HepG2 (cell line): ENCODE data around the gene IKZF3. TPM values are rescaled to one million over a fixed set of nuclear protein-coding genes. Genes with fewer than 3 reads are reported as not detected.

Experiments
- HOXA3 ChIP-seq: sonication (generic); formaldehyde crosslinking; IDR thresholded peaks from 2 replicates; pipeline ENCODE4 v1.5.0; 2020; ENCODE audit warnings: missing genetic modification reagents
- IKZF1 ChIP-seq: fragments of 450-650 bp; IDR thresholded peaks from 2 replicates; pipeline ENCODE4 v1.7.1; 2016
- KAT7 ChIP-seq: IDR thresholded peaks from 2 replicates; pipeline ENCODE4 v1.6.1; 2018; ENCODE audit warnings: borderline replicate concordance, missing compliant biosample characterization
- PITX1 ChIP-seq: sonication (generic); formaldehyde crosslinking; IDR thresholded peaks from 2 replicates; pipeline ENCODE4 v1.5.1; 2020; ENCODE audit warnings: mild to moderate bottlenecking, missing genetic modification reagents
- SAP130 ChIP-seq: IDR thresholded peaks from 2 replicates; pipeline ENCODE4 v1.6.1; 2016; ENCODE audit warnings: low read depth
- TEAD3 ChIP-seq: optimal IDR thresholded peaks from 2 replicates; pipeline ENCODE3; 2016; ENCODE audit warnings: borderline replicate concordance
- TGIF2 ChIP-seq: IDR thresholded peaks from 2 replicates; pipeline ENCODE4 v1.6.1; 2016; ENCODE audit warnings: control low read depth, missing compliant biosample characterization
- ZNF558 ChIP-seq: sonication (generic); formaldehyde crosslinking; IDR thresholded peaks from 2 replicates; pipeline ENCODE4 v1.9.0; 2022; ENCODE audit warnings: mild to moderate bottlenecking, missing genetic modification reagents, borderline replicate concordance
- ZNF614 ChIP-seq: IDR thresholded peaks from 2 replicates; pipeline ENCODE4 v1.6.1; 2018; ENCODE audit warnings: missing biosample characterization, missing genetic modification reagents, inconsistent platforms, borderline replicate concordance
- ZNF710 ChIP-seq: sonication (generic); formaldehyde crosslinking; IDR thresholded peaks from 2 replicates; pipeline ENCODE4 v1.5.0; 2020; ENCODE audit warnings: mild to moderate bottlenecking, missing genetic modification reagents, borderline replicate concordance
- ZNF781 ChIP-seq: sonication (generic); formaldehyde crosslinking; IDR thresholded peaks from 2 replicates; pipeline ENCODE4 v1.5.1; 2020; ENCODE audit warnings: borderline replicate concordance, mild to moderate bottlenecking, missing genetic modification reagents; ENCODE audit errors: not compliant biosample characterization
- ZSCAN30 ChIP-seq: sonication (generic); formaldehyde crosslinking; IDR thresholded peaks from 2 replicates; pipeline ENCODE4 v1.5.0; 2020; ENCODE audit warnings: mild to moderate bottlenecking, missing genetic modification reagents
- polyA plus RNA-seq, 8 experiments: library from polyadenylated mRNA; depleted of rRNA in 3 of 8; stranded (reverse) in 7 of 8; unstranded in 1 of 8; fragments of >200 nt; fragmentation: Illumina TruSeq in 4 of 8; extraction: Trizol in 4 of 8; gene quantifications; 2 replicates each; pipeline versions ENCODE4 v1.2.1 to v1.2.3, GENCODE V29; 2011 to 2016; ENCODE audit warnings: low read depth in 4 of 8, missing spikeins in 1 of 8, mixed read lengths in 1 of 8; ENCODE audit not compliant: insufficient read depth in 1 of 8
- total RNA-seq, 5 experiments: library from RNA; depleted of rRNA; stranded (reverse); fragments of >200 nt; fragmentation: Illumina TruSeq; extraction: Trizol; gene quantifications; 2 replicates each; pipeline ENCODE4 v1.2.3, GENCODE V29; 2016; ENCODE audit warnings: low read depth in 1 of 5
- TF ChIP-seq, protein P1 (sequence below): sonication (generic); formaldehyde crosslinking; conservative IDR thresholded peaks from 2 replicates; pipeline ENCODE4 v1.4.0; 2020; ENCODE audit warnings: missing genetic modification reagents
- TF ChIP-seq, protein P2 (sequence below): sonication (generic); formaldehyde crosslinking; IDR thresholded peaks from 2 replicates; pipeline ENCODE4 v1.9.0; 2022; ENCODE audit warnings: low read depth, missing genetic modification reagents
- TF ChIP-seq, protein P3 (sequence below): sonication (generic); formaldehyde crosslinking; IDR thresholded peaks from 2 replicates; pipeline ENCODE4 v1.4.0; 2020; ENCODE audit warnings: mild to moderate bottlenecking, missing genetic modification reagents

Gene IKZF3
- total and polyA plus RNA-seq, 2 of the 13 experiments (the other 11 are each of a cell fraction or from before 2014, with no cell fraction given): not detected

DNA sequence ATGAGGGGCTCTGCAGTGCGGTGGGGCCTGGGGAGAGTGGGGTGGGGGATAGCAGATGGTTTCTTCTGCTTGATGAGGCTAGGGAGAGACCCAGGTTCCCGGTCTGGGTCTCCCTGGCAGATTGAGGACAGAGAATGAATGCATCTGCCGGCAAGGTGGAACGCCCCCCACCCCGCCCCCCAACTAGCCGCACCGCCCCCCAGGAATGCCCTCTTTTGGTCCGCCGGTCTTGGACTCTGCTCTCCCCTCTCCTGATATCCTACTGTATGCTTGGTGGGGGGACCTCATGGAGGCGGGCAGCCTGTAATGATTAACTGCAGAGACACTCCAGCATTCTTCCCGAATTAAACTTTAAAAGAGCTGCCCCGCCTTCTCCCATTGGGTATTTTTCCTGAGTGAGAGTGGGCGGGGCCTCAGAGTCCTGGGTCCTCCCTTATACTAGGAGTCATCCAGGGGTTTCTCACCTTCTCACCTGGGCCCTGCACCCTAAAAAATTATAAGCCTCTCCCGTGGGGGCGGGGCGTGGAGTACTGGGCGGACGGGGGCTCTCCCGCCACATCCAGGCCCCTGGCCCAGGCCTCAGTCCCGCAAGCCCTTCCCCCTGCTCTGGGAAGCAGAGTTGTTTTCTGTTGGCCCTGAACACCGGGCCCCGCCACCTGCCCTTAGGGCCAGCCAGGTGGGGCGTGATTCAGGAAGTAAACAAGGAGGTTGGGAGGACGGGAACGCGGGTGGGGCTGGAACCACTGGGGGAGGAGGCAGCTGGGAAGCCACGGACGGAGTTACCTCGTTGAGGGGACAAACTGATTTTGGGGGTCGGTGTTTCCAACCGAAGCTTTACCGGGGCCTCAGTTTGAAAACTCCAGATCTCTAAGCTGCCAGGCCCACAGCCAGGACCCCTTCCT is 124.9 kb downstream of the IKZF3 start (continued):
- TF ChIP-seq, protein P1, sequence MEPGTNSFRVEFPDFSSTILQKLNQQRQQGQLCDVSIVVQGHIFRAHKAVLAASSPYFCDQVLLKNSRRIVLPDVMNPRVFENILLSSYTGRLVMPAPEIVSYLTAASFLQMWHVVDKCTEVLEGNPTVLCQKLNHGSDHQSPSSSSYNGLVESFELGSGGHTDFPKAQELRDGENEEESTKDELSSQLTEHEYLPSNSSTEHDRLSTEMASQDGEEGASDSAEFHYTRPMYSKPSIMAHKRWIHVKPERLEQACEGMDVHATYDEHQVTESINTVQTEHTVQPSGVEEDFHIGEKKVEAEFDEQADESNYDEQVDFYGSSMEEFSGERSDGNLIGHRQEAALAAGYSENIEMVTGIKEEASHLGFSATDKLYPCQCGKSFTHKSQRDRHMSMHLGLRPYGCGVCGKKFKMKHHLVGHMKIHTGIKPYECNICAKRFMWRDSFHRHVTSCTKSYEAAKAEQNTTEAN (CRISPR knock-in tag): no peak; the same call in 1 of the 2 replicates
- no peak for TF ChIP-seq ZNF558 (CRISPR knock-in tag)
- TF ChIP-seq SAP130 (CRISPR knock-in tag): peak; percentile 95
- no peak for TF ChIP-seq ZSCAN30 (CRISPR knock-in tag)
- peak; percentile 77; the same call in 1 of the 2 replicates for TF ChIP-seq ZNF614 (CRISPR knock-in tag)
- TF ChIP-seq ZNF710 (CRISPR knock-in tag): peak; percentile 53; the same call in 1 of the 2 replicates
- peak; percentile 44 for TF ChIP-seq TEAD3 (CRISPR knock-in tag)
- TF ChIP-seq TGIF2 (CRISPR knock-in tag): no peak
- TF ChIP-seq KAT7 (CRISPR knock-in tag): peak; percentile 62
- TF ChIP-seq, protein P2, sequence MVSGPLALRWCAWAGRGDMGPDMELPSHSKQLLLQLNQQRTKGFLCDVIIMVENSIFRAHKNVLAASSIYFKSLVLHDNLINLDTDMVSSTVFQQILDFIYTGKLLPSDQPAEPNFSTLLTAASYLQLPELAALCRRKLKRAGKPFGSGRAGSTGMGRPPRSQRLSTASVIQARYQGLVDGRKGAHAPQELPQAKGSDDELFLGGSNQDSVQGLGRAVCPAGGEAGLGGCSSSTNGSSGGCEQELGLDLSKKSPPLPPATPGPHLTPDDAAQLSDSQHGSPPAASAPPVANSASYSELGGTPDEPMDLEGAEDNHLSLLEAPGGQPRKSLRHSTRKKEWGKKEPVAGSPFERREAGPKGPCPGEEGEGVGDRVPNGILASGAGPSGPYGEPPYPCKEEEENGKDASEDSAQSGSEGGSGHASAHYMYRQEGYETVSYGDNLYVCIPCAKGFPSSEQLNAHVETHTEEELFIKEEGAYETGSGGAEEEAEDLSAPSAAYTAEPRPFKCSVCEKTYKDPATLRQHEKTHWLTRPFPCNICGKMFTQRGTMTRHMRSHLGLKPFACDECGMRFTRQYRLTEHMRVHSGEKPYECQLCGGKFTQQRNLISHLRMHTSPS (CRISPR knock-in tag): no peak; the same call in 1 of the 2 replicates
- peak; percentile 79 for TF ChIP-seq PITX1 (CRISPR knock-in tag)
- no peak for TF ChIP-seq IKZF1
- peak; percentile 91 for TF ChIP-seq ZNF781 (CRISPR knock-in tag)
- peak; percentile 36; the same call in 1 of the 2 replicates for TF ChIP-seq HOXA3 (CRISPR knock-in tag)
- TF ChIP-seq, protein P3, sequence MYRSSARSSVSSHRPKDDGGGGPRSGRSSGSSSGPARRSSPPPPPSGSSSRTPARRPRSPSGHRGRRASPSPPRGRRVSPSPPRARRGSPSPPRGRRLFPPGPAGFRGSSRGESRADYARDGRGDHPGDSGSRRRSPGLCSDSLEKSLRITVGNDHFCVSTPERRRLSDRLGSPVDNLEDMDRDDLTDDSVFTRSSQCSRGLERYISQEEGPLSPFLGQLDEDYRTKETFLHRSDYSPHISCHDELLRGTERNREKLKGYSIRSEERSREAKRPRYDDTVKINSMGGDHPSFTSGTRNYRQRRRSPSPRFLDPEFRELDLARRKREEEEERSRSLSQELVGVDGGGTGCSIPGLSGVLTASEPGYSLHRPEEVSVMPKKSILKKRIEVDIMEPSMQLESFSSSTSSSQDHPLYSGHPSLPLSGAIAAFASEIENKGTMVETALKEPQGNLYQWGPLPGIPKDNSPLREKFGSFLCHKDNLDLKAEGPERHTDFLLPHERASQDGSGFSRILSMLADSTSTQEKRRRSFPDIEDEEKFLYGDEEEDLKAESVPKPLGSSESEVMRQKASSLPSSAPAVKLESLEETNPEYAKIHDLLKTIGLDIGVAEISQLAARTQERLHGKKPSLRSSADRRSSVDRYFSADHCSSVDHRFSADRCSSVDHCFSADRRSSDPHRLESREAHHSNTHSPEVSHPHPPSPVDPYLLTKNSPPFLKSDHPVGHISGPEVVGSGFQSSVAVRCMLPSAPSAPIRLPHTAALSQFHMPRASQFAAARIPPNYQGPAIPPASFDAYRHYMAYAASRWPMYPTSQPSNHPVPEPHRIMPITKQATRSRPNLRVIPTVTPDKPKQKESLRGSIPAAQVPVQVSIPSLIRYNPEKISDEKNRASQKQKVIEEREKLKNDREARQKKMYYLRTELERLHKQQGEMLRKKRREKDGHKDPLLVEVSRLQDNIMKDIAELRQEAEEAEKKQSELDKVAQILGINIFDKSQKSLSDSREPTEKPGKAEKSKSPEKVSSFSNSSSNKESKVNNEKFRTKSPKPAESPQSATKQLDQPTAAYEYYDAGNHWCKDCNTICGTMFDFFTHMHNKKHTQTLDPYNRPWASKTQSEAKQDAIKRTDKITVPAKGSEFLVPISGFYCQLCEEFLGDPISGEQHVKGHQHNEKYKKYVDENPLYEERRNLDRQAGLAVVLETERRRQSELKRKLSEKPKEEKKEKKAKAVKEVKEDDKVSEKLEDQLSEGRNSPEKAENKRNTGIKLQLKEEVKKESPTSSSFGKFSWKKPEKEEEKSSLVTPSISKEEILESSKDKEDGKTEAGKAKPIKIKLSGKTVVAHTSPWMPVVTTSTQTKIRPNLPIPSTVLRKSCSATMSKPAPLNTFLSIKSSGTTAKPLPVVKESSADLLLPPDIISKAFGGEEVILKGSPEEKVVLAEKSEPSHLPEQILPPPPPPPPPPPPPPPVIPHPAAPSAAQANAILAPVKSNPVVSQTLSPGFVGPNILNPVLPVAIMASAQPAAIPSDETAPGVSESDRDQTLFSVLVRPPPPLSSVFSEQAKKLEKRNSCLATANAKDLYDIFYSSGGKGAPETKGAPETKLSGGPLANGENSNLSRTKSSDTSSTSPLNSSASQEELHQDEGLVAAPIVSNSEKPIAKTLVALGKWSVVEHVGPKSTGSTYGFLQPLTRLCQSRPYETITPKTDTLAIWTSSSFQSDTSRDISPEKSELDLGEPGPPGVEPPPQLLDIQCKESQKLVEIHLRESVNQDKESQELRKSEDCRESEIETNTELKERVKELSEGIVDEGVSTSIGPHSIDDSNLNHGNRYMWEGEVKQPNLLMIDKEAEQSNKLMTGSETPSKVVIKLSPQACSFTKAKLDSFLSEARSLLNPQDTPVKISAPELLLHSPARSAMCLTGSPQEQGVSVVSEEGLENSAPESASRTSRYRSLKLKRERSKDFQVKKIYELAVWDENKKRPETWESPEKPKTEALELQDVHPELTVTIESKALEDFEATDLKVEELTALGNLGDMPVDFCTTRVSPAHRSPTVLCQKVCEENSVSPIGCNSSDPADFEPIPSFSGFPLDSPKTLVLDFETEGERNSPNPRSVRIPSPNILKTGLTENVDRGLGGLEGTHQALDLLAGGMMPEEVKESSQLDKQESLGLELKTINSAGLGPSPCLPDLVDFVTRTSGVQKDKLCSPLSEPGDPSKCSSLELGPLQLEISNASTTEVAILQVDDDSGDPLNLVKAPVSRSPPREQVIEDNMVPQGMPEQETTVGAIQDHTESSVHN (CRISPR knock-in tag): no peak
